Calu3 (cell line): ENCODE data around the gene PCBP2. TPM values are rescaled to one million over a fixed set of nuclear protein-coding genes. Genes with fewer than 3 reads are reported as not detected.

Source experiments
- BruUV-seq: library from RNA; stranded (reverse); fragments of 400-500 nt; replicated peaks from 2 replicates; lab custom pipeline; 2021; lab: Mats Ljungman, UMichigan
- CTCF ChIA-PET: fragments of 300-600 bp; sonication (Branson Sonifier 250); formaldehyde crosslinking; loops from one replicate; lab custom pipeline; 2022; ENCODE audit warnings: antibody characterized with exemption; lab: Charles Lee
- DNase-seq: peaks from one replicate; pipeline ENCODE4 v3.0.0; 2022
- H3K27ac Mint-ChIP-seq: one replicate; pipeline ENCODE4 v1.8.0; 2022; ENCODE audit warnings: mixed read lengths; ENCODE audit not compliant: unreplicated experiment
- H3K27me3 Mint-ChIP-seq: one replicate; pipeline ENCODE4 v1.8.0; 2022; ENCODE audit warnings: mixed read lengths; ENCODE audit not compliant: unreplicated experiment
- H3K36me3 Mint-ChIP-seq: one replicate; pipeline ENCODE4 v1.8.0; 2022; ENCODE audit warnings: mild to moderate bottlenecking, moderate library complexity, mixed read lengths; ENCODE audit not compliant: insufficient read depth, unreplicated experiment
- H3K4me1 Mint-ChIP-seq: one replicate; pipeline ENCODE4 v1.8.0; 2022; ENCODE audit warnings: mild to moderate bottlenecking, low read depth, mixed read lengths; ENCODE audit not compliant: unreplicated experiment
- H3K4me3 Mint-ChIP-seq: one replicate; pipeline ENCODE4 v1.8.0; 2022; ENCODE audit warnings: mild to moderate bottlenecking, low read depth, moderate library complexity, mixed read lengths; ENCODE audit not compliant: unreplicated experiment
- H3K9me3 Mint-ChIP-seq: one replicate; pipeline ENCODE4 v1.8.0; 2022; ENCODE audit warnings: low read depth, mixed read lengths; ENCODE audit not compliant: unreplicated experiment
- intact Hi-C: fragments of 100-400 bp; cut with micrococcal nuclease; formaldehyde crosslinking; loops from one replicate; pipeline ENCODE4 v1.10.0; 2022; ENCODE audit not compliant: unreplicated experiment
- total RNA-seq: library from RNA; stranded (reverse); gene quantifications from 2 replicates; pipeline ENCODE4 v1.2.3, GENCODE V29; 2022
- TF ChIP-seq, protein P1 (sequence below): fragments of 200-600 bp; IDR thresholded peaks from one replicate; pipeline ENCODE4 v1.8.0; 2022; ENCODE audit warnings: antibody characterized with exemption; ENCODE audit not compliant: unreplicated experiment

Gene PCBP2
- total RNA-seq, 1 experiment from 2014 or later = 528 TPM

DNA sequence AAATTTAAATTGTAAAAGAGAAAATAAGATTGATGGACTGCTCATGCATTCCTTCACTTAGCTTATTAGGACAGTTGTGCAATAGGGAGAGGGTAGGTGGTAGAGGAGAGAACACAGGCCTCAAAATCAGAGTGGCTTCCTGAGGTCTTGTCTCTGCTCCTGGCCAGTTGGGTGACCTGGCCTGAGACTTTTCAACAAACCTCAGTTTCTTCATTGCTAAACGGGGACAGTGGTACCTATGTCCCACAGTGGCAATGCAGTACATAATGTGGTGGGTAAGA, 44.8 kb downstream of the PCBP2 start:
- Mint-ChIP-seq H3K9me3 (no peaks in the 10 kb centered on the region), H3K27me3 (peaks cover 10% of the 10 kb centered on the region), H3K4me1 (peaks cover 36% of the 10 kb centered on the region), H3K4me3 (no peak overlapping the region), H3K27ac (no peak overlapping the region), H3K36me3 (peaks cover 54% of the 10 kb centered on the region)
- DNase-seq = no peak
- CTCF ChIA-PET = interaction anchor here (0.9 kb wide), 1 partner anchor 176 kb away, joined by 3 read pairs; the partner anchor contains the start of gene AAAS
- TF ChIP-seq, protein P1, sequence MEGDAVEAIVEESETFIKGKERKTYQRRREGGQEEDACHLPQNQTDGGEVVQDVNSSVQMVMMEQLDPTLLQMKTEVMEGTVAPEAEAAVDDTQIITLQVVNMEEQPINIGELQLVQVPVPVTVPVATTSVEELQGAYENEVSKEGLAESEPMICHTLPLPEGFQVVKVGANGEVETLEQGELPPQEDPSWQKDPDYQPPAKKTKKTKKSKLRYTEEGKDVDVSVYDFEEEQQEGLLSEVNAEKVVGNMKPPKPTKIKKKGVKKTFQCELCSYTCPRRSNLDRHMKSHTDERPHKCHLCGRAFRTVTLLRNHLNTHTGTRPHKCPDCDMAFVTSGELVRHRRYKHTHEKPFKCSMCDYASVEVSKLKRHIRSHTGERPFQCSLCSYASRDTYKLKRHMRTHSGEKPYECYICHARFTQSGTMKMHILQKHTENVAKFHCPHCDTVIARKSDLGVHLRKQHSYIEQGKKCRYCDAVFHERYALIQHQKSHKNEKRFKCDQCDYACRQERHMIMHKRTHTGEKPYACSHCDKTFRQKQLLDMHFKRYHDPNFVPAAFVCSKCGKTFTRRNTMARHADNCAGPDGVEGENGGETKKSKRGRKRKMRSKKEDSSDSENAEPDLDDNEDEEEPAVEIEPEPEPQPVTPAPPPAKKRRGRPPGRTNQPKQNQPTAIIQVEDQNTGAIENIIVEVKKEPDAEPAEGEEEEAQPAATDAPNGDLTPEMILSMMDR = no peak
- intact Hi-C loops = no loop called here
- no TSS peak for BruUV-seq

DNA sequence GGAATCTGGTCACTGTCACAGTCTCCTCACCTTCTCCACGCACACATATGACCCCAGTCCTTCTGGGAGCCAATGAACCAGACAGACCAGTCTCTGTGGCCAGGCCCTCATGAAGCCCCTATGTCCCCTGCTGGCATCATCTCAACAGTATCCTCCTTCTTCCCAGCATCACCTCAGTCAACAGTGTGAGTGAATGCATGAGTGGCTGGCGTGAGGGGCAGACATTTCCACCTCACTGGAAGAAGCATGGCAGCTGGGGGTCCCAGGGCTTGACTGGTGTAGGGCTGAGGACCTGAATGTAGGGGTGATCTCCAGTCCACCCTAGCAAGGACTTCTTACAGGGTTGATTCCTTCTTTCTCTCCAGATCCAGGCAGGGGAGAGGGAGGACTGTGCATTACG, 45.6 kb downstream of the PCBP2 start:
- no TSS peak for BruUV-seq
- no peak overlapping the region for H3K4me3 Mint-ChIP-seq
- TF ChIP-seq, protein P1 = no peak
- peaks cover 10% of the 10 kb centered on the region for H3K27me3 Mint-ChIP-seq
- CTCF ChIA-PET = no interaction called here
- peaks cover 50% of the 10 kb centered on the region for H3K36me3 Mint-ChIP-seq
- H3K27ac Mint-ChIP-seq = no peak overlapping the region
- DNase-seq = no peak
- H3K4me1 Mint-ChIP-seq = peaks cover 43% of the 10 kb centered on the region
- no peaks in the 10 kb centered on the region for H3K9me3 Mint-ChIP-seq
- intact Hi-C loops = no loop called here

DNA sequence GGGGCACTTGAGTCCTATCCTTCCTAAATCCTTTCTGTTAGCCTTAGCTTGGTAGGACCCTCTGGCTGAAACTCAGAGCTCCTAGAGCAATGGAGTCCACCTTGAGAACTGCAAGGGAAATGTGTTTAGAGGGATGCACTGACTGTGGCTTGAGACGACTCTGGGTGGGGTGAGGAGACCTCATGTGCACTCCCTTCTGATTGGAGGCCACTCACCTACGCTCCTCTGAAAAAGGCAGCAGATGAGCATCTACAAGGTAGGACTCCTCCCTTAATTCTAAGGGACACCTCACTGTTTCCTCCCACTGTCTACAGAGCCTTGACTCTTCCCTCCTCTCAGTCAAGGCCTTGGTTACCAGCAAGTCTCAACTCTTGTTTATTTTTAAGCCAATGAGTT, 46.3 kb downstream of the PCBP2 start:
- H3K4me3 Mint-ChIP-seq = peak overlapping the region; percentile 76
- DNase-seq = no peak
- no peak overlapping the region for H3K27ac Mint-ChIP-seq
- H3K27me3 Mint-ChIP-seq = peaks cover 10% of the 10 kb centered on the region
- TF ChIP-seq, protein P1 = no peak
- peaks cover 40% of the 10 kb centered on the region for H3K4me1 Mint-ChIP-seq
- intact Hi-C loops = no loop called here
- no TSS peak for BruUV-seq
- H3K36me3 Mint-ChIP-seq = peaks cover 44% of the 10 kb centered on the region
- no peaks in the 10 kb centered on the region for H3K9me3 Mint-ChIP-seq
- CTCF ChIA-PET = no interaction called here

DNA sequence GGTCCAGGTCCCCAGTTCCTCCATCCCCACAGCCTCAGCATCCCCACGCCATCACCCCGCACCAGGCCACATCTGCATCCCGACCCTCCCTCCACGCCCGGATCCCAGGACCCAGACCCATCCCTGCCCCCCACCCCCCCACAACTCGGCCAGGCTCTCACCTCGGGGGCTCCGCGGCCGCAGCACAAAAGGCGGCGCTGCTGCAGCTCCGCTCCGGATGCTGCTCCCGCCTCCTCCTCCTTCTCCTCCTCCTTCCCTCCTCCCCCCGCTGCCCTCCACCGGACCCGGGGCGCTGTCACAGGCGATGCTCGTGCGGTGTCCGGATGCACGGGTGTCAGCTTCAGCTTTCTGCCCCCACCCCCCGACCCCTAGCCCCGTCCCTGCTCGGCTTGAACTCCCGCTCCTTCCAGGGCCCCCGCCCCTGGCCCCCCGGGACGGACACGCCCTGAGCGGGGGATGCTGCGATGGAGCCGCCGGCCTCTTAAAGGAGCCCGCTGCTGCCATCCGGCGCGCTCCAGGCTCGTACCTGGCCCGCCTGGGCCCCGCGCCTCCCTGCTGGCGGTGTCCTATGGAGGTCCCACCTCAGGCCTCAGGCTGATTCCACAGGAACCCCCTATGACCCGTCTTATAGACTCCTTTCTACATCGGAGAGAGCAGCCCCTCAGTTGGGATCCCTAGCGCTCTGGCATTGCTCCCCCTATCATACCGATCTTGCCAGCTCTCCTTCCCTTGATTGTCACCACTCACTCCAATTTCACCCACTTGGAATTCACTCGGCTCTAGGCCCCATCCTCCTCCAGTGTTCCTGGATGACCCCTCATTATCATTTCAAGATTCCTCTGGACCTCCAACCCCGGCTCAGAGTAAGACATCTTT, 47.6 kb downstream of the PCBP2 start, which contains the start of gene MAP3K12:
Gene MAP3K12 (minus strand): TSS at position 193 of the 876 bp plus-strand sequence. CDS start 12,067 bp downstream, outside the sequence.
- peak within 1 kb of the TSS; percentile 76 for H3K4me3 Mint-ChIP-seq
- DNase-seq = peak; percentile 32
- intact Hi-C loops = no loop called here
- CTCF ChIA-PET = interaction anchor here (0.6 kb wide), 1 partner anchor 15 kb away, joined by 4 read pairs; no protein-coding TSS in a partner anchor
- H3K27ac Mint-ChIP-seq = peak within 1 kb of the TSS; percentile 62
- H3K27me3 Mint-ChIP-seq = peaks cover 10% of the 10 kb centered on the region
- H3K4me1 Mint-ChIP-seq = peaks cover 29% of the 10 kb centered on the region
- peaks cover 43% of the 10 kb centered on the region for H3K36me3 Mint-ChIP-seq
- TF ChIP-seq, protein P1 = no peak
- no TSS peak for BruUV-seq
- H3K9me3 Mint-ChIP-seq = no peaks in the 10 kb centered on the region
